Natural killer cell treated with Interleukin-12 subunit alpha and Interleukin-12 subunit beta and Interleukin-15 and Interleukin-18, amount 100 ng/mL, for 72 hours (primary cell): Measurements from ENCODE around the gene TMEM132C. TPM values are rescaled to one million over a fixed set of nuclear protein-coding genes. Genes with fewer than 3 reads are reported as not detected.

Experiments used
- ATAC-seq, 2 donors: fragments of 150-1000 bp; cut with Tn5 transposase in 1 of 2; sonication (Bioruptor Pico), chemical (Tn5 transposase) in 1 of 2; 2 replicates each; pipeline ENCODE4 v1.10.0; 2021
- DNase-seq: peaks from one replicate; pipeline ENCODE4 v3.0.0; 2022; ENCODE audit warnings: low spot score
- H3K27ac Mint-ChIP-seq, 2 donors: 1 replicate in 1 of 2; 2 replicates in 1 of 2; pipeline ENCODE4 v1.8.0; 2022; ENCODE audit warnings: mixed read lengths in 2 of 2, mild to moderate bottlenecking in 1 of 2, moderate library complexity in 1 of 2
- H3K27me3 Mint-ChIP-seq, 2 donors: 1 replicate in 1 of 2; 2 replicates in 1 of 2; pipeline ENCODE4 v1.8.0; 2022; ENCODE audit warnings: mixed read lengths in 2 of 2
- H3K36me3 Mint-ChIP-seq: one replicate; pipeline ENCODE4 v1.8.0; 2022; ENCODE audit warnings: mixed read lengths
- H3K4me1 Mint-ChIP-seq, 2 donors: 1 replicate in 1 of 2; 2 replicates in 1 of 2; pipeline ENCODE4 v1.8.0; 2022; ENCODE audit warnings: low read depth in 2 of 2, mixed read lengths in 2 of 2, mild to moderate bottlenecking in 1 of 2
- H3K4me3 Mint-ChIP-seq: one replicate; pipeline ENCODE4 v1.8.0; 2022; ENCODE audit warnings: mixed read lengths
- H3K9me3 Mint-ChIP-seq: 2 replicates; pipeline ENCODE4 v1.8.0; 2022; ENCODE audit warnings: mixed read lengths
- total RNA-seq, 2 donors: library from RNA; stranded (reverse); gene quantifications; one replicate each; pipeline ENCODE4 v1.2.3, GENCODE V29; 2022

The TMEM132C gene
- total RNA-seq, 2 donors from 2014 or later, result 0.14 TPM; not detected in 1

DNA sequence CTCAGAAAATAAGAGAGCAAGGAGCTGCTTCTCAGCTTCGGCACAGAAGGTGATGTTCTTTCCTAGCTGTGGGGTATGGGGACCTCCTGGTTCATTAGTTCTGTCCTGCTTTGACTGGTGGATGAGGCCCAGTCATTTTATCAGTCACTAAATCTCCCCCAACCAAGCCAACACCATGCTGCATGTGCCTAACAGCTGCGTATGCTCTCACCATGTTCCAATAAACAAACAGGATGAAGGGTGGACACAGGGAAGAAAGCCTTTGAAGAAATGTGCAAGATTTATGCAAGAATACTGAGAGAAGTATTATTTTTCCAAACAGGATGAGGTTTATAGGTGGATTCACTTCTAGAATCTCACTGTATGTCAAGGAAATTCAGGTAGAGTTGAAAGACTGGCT lies 156.2 kb downstream of the TMEM132C start:
- Mint-ChIP-seq H3K27ac (no peak overlapping the region), H3K4me3 (no peak overlapping the region), H3K27me3 (peaks cover 24 to 34% of the 10 kb centered on the region in 2 donors), H3K9me3 (no peaks in the 10 kb centered on the region), H3K4me1 (no peaks in the 10 kb centered on the region), H3K36me3 (no peaks in the 10 kb centered on the region)
- DNase-seq, result no peak
- no peak for ATAC-seq

GRCh38 chr12:128424931-128425431 lies 158.0 kb downstream of the TMEM132C start:
- no peak overlapping the region for H3K4me3 Mint-ChIP-seq
- no peaks in the 10 kb centered on the region for H3K4me1 Mint-ChIP-seq
- ATAC-seq, result no peak
- H3K27me3 Mint-ChIP-seq, result peaks cover 26 to 32% of the 10 kb centered on the region in 2 donors
- DNase-seq, result no peak
- H3K27ac Mint-ChIP-seq, result no peak overlapping the region
- no peaks in the 10 kb centered on the region for H3K36me3 Mint-ChIP-seq
- no peaks in the 10 kb centered on the region for H3K9me3 Mint-ChIP-seq

GRCh38 chr12:128425666-128426331 lies 158.8 kb downstream of the TMEM132C start:
- peaks cover 20 to 24% of the 10 kb centered on the region in 2 donors for H3K27me3 Mint-ChIP-seq
- H3K4me1 Mint-ChIP-seq, result no peaks in the 10 kb centered on the region
- no peak for ATAC-seq
- H3K36me3 Mint-ChIP-seq, result no peaks in the 10 kb centered on the region
- DNase-seq, result no peak
- H3K9me3 Mint-ChIP-seq, result no peaks in the 10 kb centered on the region
- H3K27ac Mint-ChIP-seq, result no peak overlapping the region
- H3K4me3 Mint-ChIP-seq, result no peak overlapping the region

DNA sequence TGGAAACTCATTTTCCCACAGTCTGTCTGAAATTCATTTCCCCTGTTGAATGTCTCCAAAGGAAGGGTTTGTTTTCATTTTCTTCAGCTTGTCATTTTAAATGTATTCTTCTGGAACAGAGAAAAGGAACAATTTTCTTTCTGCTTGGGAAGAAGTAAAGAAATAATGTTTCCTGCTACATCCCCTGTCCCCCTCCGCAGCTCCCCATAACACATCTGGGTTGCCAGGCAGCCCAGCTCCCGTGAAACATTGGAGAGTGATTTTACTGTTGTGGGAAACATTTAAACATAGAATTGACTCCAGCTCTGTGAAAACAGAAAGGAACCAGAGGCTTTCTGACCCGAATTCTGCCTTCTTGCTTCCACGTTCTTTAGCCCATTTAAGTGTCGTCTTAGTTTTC lies 159.5 kb downstream of the TMEM132C start:
- H3K4me1 Mint-ChIP-seq, result no peaks in the 10 kb centered on the region
- H3K27ac Mint-ChIP-seq, result no peak overlapping the region
- ATAC-seq (no peak), DNase-seq (no peak)
- no peak overlapping the region for H3K4me3 Mint-ChIP-seq
- no peaks in the 10 kb centered on the region for H3K36me3 Mint-ChIP-seq
- no peaks in the 10 kb centered on the region for H3K9me3 Mint-ChIP-seq
- peaks cover 15 to 18% of the 10 kb centered on the region in 2 donors for H3K27me3 Mint-ChIP-seq

DNA sequence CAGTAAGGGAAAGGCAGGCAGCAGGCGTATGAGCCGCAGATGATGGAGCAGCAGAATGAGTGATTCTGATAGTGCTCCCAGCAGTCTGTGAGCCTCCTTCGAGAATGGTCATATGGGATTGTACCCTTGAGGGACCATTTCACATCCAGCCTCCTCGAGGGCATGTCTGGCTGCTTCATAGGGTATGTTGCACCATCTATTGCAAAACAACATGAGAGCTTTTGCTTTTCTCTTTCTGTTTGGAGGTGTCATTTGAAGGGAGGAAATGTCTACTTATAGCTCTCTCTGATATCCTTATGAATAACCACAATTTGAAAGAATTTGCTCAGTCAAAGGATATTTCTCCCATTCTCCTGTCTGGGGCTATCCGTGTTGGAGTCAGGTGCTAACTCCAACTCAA lies 172.8 kb downstream of the TMEM132C start:
- Mint-ChIP-seq H3K9me3 (no peaks in the 10 kb centered on the region), H3K4me3 (no peak overlapping the region), H3K27ac (no peak overlapping the region), H3K36me3 (no peaks in the 10 kb centered on the region), H3K27me3 (peaks cover 5 to 9% of the 10 kb centered on the region in 2 donors), H3K4me1 (no peaks in the 10 kb centered on the region)
- DNase-seq (no peak), ATAC-seq (no peak)

GRCh38 chr12:128442096-128442495 lies 175.1 kb downstream of the TMEM132C start:
- peaks cover 5 to 7% of the 10 kb centered on the region in 2 donors for H3K27me3 Mint-ChIP-seq
- no peaks in the 10 kb centered on the region for H3K4me1 Mint-ChIP-seq
- no peak overlapping the region for H3K4me3 Mint-ChIP-seq
- H3K9me3 Mint-ChIP-seq, result no peaks in the 10 kb centered on the region
- DNase-seq (no peak), ATAC-seq (no peak)
- no peaks in the 10 kb centered on the region for H3K36me3 Mint-ChIP-seq
- H3K27ac Mint-ChIP-seq, result no peak overlapping the region

GRCh38 chr12:128444598-128444997 lies 177.6 kb downstream of the TMEM132C start:
- peaks cover 0 to 7% of the 10 kb centered on the region in 2 donors for H3K27me3 Mint-ChIP-seq
- no peaks in the 10 kb centered on the region for H3K9me3 Mint-ChIP-seq
- no peak for ATAC-seq
- no peak overlapping the region for H3K4me3 Mint-ChIP-seq
- H3K4me1 Mint-ChIP-seq, result no peaks in the 10 kb centered on the region
- no peak overlapping the region for H3K27ac Mint-ChIP-seq
- DNase-seq, result no peak
- H3K36me3 Mint-ChIP-seq, result no peaks in the 10 kb centered on the region

DNA sequence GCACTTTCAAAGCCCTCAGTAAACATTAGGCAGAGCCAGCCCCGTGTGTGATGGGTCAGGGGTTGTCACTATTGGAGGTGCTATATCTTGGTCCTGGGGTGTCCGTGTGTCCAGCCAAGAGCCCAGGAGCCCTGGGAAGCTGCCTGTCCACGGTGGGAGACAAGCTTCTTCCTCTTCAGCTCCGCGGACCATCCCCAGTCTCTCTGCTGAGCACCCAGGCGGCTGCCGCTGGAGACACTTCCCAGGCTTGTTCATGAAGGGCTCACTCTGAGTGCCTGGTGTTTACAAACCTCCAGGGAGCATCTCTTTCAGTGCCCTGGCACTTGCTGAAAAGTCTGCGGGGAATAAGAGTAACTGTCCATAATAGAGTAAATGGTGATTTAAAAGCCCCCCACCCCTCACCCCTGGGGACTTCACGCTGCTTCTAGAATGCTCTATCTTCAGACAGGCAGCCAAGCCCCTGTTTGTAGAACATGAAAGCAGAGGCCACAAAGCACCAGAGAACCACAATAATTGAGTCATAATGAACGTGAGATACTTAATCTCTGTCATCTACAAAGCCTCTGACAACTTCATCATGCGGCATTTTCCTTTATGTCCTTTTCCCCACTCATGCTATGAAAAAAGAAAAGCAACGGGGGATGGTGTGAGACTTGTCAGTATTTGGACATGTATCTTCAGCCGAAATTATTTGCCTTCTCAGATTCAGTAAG lies 178.6 kb downstream of the TMEM132C start:
- Mint-ChIP-seq H3K9me3 (no peaks in the 10 kb centered on the region), H3K36me3 (no peaks in the 10 kb centered on the region), H3K27me3 (peaks cover 0 to 7% of the 10 kb centered on the region in 2 donors), H3K27ac (no peak overlapping the region), H3K4me1 (no peaks in the 10 kb centered on the region), H3K4me3 (no peak overlapping the region)
- ATAC-seq (no peak), DNase-seq (no peak)

DNA sequence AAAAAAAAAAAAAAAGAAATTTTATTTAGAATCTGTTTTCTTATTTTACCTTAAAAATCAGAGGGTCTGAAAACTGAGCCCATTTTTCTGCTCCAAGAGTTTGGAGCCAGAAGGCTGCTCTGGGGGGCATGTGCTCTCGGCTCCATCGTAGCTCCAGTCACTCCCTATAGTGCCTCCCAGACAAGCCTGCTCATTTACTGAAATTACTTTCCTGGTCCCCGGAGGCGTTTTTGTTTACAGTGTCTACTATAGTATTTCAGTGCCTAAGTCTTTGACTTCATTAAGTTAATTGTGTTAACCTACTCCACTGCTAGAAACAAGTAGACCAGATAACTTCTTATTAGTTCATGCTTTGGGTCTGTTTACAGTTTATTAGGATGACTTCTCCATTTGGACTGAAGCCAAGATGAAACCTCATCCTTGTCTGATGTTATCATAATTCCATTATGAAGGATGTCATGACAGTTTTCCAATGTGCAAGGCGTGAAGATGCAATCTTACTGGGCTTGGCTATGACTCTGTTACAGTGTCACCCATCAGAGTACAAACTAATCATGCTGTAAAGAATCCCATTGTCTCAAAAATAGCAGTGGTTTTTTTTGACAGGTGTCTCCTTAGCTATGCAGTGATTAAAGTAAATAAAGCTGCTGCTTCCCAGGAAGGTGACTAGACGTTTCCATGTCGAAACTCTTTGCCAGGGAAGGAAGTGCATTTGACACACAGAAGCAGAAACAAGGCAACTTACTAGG lies 182.3 kb downstream of the TMEM132C start:
- no peak for DNase-seq
- H3K27ac Mint-ChIP-seq, result no peak overlapping the region
- H3K36me3 Mint-ChIP-seq, result no peaks in the 10 kb centered on the region
- no peaks in the 10 kb centered on the region for H3K9me3 Mint-ChIP-seq
- ATAC-seq, result no peak
- peaks cover 7 to 18% of the 10 kb centered on the region in 2 donors for H3K27me3 Mint-ChIP-seq
- no peak overlapping the region for H3K4me3 Mint-ChIP-seq
- no peaks in the 10 kb centered on the region for H3K4me1 Mint-ChIP-seq

DNA sequence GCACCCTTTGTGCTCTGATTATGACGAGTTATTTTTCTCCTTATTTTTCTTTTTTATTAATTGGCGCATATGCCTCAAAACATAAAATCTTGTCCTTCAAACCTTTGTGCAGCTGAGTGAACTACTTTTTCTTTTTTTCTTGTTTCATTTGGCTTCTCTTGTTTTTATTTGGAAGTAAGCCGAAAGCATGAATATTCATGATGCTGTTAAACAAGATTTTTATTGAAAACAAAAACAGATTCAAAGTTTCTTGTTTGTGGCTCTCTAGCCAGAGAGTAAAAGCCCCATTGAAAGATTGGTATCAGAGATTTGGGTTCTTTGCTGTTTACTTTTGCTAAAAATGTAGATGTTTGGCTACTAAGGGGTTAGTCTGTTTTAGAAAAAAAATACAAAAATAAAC lies 183.8 kb downstream of the TMEM132C start:
- Mint-ChIP-seq H3K27me3 (peaks cover 6 to 27% of the 10 kb centered on the region in 2 donors), H3K4me1 (no peaks in the 10 kb centered on the region), H3K9me3 (no peaks in the 10 kb centered on the region), H3K27ac (no peak overlapping the region), H3K36me3 (no peaks in the 10 kb centered on the region), H3K4me3 (no peak overlapping the region)
- ATAC-seq, result no peak
- DNase-seq, result no peak

DNA sequence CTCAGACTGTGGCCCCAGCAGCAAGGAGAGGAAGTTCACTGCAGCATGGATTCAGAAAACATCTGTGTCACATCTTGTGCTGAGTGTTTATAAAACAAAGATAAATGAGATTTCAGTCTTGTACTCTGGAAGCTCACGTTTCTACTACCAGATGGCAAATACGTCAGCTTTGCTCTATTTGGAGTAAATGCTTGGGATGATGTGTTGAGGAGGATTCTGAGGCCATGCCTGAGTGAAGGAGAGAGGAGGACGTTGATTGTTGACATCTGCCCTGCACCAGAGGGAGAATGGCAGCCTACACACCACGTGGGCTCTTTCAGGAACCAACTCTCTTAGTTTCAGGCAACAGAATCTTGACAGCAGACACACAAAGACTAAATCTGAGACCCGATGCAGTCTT lies 188.9 kb downstream of the TMEM132C start:
- H3K36me3 Mint-ChIP-seq, result no peaks in the 10 kb centered on the region

DNA sequence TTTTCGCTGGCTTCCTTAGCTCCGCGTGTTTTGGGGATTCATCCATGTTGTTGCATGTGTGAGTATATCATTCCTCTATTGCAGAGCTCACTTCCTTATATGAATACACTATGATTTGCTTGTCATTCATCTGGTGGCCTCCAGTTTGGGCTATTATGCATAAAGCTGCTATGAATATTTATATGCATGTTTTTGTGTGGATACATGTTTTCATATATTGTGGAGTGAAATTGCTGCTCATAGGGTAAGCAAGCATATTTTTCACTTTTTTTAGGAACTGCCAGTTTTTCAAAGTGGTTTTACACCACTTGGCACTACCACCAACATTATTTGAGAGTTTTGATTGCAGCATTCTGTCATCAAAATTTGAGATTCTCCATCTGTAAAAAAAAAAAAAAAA lies 190.0 kb downstream of the TMEM132C start:
- H3K4me3 Mint-ChIP-seq, result no peak overlapping the region
- no peaks in the 10 kb centered on the region for H3K4me1 Mint-ChIP-seq
- H3K27ac Mint-ChIP-seq, result no peak overlapping the region
- ATAC-seq (no peak), DNase-seq (no peak)
- H3K9me3 Mint-ChIP-seq, result no peaks in the 10 kb centered on the region
- H3K27me3 Mint-ChIP-seq, result peaks cover 14 to 38% of the 10 kb centered on the region in 2 donors
- no peaks in the 10 kb centered on the region for H3K36me3 Mint-ChIP-seq

More for the DNA sequence above, 188.9 kb downstream of the TMEM132C start:
- no peak for DNase-seq
- ATAC-seq, result no peak
- no peak overlapping the region for H3K27ac Mint-ChIP-seq
- H3K4me1 Mint-ChIP-seq, result no peaks in the 10 kb centered on the region
- no peaks in the 10 kb centered on the region for H3K9me3 Mint-ChIP-seq
- no peak overlapping the region for H3K4me3 Mint-ChIP-seq
- peaks cover 14 to 45% of the 10 kb centered on the region in 2 donors for H3K27me3 Mint-ChIP-seq

DNA sequence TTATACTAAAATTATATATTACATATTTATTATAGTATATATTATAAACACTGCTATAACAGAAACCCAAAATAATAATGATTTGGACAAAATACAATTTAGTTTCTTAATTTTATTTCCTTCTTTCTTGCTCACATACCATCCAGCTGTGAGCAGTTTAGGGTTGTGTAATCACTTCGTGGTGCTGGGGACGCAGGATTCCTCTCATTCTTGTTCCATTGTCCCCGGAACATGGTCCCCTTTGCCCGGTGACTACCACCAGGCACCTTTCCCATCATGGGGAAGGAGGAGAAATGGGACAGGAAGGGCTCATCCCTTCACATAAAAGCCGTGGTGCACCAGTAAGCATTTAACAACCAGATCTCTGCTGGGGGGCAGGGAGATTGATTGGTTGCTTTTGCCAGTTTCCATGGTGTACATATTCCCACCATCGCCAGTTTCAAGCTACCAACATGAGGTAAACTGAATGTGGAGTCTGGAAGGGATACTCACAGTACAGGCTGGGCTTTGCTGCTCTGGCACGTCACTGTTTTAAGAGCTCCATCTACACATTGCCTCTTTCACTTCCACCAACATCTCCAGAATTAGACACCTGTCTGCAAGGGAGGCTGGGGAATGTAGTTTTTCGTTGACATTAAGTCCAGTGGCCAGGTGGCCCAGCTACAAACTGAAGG lies 191.5 kb downstream of the TMEM132C start:
- Mint-ChIP-seq H3K4me1 (no peaks in the 10 kb centered on the region), H3K27me3 (peaks cover 14 to 34% of the 10 kb centered on the region in 2 donors)
- no peak for ATAC-seq

More for the DNA sequence above, 191.5 kb downstream of the TMEM132C start:
- H3K9me3 Mint-ChIP-seq, result no peaks in the 10 kb centered on the region
- no peaks in the 10 kb centered on the region for H3K36me3 Mint-ChIP-seq
- DNase-seq, result no peak
- H3K4me3 Mint-ChIP-seq, result no peak overlapping the region
- H3K27ac Mint-ChIP-seq, result no peak overlapping the region
